HG03103 (cell line): ENCODE measurements around the gene AUP1.
A peak's percentile ranks its signal among the peaks of the same experiment; 100 is the strongest.
"Not testable (repeated sequence)": the region's sequence is repeated elsewhere in the genome, so short reads cannot be mapped to it uniquely, and the experiment has no call there.

ENCODE experiments used
- ATAC-seq: cut with Tn5 transposase; IDR thresholded peaks from one replicate; pipeline ENCODE4 v1.9.1; 2021; ENCODE audit warnings: low read depth; ENCODE audit not compliant: unreplicated experiment

The AUP1 gene

GRCh38 chr2:74500578-74500946 is 28.9 kb downstream of the AUP1 start:
- no peak for ATAC-seq

GRCh38 chr2:74499940-74500577 is 29.4 kb downstream of the AUP1 start:
- ATAC-seq, result no peak

DNA sequence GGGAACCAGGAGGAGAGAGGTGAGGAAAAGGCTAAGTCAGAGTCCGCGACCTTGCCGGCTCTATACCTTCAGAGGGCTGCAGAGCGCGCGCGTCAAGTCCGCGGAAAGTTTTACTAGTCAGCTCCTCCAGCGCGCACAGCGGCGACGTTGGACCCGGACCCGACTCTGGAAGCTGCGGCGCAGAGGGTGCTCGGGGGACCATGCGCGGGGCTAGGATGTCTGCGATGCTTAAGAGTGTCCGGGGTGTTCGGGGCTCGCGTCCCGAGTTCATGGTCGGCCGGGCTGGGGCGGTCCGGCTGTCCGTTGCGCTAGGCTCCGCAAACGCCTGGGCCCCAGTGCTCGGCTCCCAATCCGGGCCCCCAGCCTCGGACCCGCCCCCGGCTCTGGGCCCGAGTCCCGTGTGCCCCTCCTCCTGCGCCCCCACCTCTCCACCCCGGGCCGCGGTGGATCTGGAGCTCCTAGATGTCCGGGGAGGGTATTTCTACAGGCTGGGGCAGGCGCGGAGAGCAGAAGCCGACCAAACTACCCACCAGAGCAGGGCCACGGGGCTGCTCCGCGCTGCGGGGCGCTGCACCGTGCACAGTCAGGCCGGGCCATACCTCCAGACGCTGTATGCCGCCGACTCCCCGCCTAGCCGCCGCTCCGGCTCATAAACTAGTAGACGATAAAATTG is 30.1 kb downstream of the AUP1 start, which contains the start of gene LBX2:
Gene LBX2 (minus strand): TSS at position 337 of the 673 bp plus-strand sequence. CDS start 66 bp downstream, at position 271.
- no peak for ATAC-seq

GRCh38 chr2:74498500-74499266 is 30.8 kb downstream of the AUP1 start:
- no peak for ATAC-seq

DNA sequence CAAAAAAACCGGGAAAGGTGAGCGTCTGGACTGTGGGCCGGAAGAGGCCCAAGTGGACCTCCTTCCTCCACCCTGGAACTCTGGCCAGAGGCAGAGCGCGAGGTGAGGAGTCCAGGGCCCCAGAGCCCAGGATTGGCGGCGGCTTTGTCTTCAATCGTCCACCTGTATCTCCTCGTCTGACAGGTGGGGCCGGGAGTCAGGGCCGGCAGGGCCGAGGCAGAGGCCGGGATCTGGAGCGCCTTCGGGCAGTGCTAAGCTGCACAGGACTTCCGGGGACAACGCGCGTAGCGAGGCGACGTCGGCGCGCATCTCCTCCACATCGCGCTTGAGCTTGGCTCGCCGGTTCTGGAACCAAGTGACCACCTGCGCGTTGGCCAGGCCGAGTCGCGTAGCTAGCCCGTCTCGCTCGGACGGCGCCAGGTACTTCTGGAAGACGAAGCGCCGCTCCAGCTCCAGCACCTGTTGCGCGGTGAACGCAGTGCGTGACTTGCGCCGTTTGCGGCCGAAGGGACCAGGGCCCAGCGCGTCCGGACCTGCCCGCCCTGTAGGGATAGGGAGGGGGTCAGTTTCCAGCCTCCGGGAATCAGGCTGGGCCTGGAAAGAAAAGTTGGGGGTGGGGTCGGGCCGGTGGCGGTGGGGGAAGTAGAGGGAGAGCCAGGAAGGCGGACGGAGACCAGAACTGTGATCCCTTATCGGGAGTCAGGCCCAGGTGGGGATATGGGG is 31.6 kb downstream of the AUP1 start:
- no peak for ATAC-seq

- ATAC-seq, result no peak
These were observed 32.3 kb downstream of the AUP1 start for GRCh38 chr2:74496997-74497776.

- ATAC-seq, result no peak
These were observed 34.1 kb downstream of the AUP1 start for GRCh38 chr2:74495440-74495839.

DNA sequence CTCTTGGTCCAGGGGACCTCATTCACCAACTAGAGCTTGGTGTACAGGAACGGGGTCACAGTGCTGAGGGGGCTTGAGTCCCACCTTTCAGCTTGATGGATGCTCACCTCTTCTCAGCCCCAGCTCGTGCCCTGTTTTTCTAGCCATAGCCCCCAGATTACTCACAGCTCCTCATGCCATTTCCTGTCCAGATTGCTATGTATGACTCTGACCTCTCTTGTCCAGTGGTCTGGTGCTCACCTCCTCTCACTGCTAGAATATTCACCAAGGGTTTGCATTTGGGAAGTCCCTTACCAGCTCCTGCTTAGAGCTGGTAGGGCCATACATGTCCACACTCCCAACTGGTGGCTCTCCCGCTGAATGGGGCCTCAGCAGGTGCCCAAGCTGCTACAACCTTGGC is 36.0 kb downstream of the AUP1 start:
- no peak for ATAC-seq

DNA sequence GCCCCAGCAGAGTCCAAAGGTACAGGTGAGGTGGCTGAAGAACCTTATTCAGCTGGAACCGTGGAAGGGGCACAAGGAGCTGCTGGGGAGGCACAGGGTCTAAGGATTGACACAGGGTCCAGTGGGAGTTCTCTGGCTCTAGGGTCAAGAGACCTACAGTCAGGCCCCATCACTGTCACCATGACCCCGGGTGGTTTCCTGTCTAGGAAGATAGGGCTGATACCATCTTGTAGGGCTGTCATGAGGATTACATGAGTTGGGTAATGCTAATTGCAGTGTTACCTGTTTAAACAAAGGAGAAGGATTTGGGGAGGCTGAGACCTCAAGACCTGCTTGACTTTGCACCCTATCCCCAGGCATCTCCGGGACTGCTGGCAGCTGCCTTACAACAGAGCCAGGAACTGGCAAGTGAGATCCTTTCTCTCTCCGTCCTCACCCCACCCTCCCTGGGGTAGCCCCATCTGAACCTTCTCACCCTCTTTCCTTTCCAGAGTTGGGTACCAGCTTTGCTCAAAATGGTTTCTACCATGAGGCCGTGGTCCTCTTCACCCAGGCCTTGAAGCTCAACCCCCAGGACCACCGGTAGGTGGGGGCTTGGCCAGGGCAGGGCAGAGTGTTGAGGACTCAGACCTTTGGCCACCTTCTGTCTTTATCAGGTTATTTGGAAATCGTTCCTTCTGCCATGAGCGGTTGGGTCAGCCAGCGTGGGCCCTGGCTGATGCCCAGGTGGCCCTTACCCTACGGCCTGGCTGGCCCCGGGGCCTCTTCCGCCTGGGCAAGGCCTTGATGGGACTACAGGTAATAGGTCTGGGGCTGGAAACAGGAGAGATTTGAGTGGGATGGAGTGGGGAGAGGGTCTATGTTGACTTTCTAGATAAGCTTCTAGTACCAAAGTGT is 37.6 kb downstream of the AUP1 start:
- no peak for ATAC-seq

DNA sequence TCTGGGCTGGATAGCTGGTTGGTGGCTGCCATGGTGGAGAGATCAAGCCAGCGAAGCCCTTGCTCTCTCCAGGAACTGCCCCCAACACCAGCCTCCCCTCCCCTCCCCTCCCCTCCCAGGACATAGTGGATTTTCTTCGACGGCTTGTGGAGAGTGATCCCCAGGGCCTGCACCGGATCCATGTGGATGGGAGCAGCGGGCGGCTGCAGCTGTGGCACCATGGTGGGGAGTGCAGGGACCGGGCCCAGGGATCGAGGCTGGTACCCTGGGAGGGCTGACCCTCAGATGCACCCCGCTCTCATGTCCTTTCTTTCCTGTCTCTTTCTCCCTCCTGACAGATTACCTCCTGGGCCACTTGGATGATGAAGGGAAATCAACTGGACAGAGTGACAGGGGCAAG is 39.6 kb downstream of the AUP1 start:
- no peak for ATAC-seq

DNA sequence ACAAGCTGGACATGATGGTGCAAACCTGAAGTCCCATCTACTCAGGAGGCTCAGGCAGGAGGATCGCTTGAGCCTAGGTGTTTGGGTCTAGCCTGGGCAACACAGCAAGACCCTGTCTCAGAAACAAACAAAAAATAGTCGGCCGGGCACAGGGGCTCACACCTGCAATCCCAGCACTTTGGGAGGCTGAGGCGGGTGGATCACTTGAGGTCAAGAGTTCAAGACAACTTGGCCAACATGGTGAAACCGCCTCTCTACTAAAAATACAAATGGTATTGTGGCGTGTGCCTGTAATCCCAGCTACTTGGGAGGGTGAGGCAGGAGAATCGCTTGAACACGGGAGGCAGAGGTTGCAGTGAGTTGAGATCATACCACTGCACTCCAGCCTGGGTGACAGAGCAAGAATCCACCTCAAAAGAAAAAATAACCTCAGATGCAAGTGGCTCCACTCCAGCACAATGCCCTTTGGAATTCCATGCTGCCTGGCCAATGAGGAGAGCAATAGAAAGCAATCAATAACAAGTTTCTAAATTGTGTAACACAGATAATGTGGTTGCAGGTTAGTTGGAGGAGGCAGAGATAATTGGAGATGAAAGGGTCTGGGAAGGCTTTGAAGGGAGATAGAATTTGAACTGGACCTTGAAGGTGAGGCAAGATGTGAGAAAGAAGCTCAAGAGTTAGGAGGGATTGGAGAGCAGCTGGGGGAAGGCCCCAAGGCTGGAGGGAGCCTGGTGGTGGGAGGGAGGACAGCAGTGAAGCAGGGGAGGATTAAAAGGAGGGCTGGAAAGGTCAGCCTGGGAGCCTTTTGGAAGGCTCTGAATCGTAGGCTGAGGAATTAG is 40.6 kb downstream of the AUP1 start:
- no peak for ATAC-seq

GRCh38 chr2:74486141-74486540 is 43.4 kb downstream of the AUP1 start:
- no peak for ATAC-seq

- ATAC-seq, result not testable (repeated sequence)
These were observed 45.8 kb downstream of the AUP1 start for GRCh38 chr2:74483675-74484164.

DNA sequence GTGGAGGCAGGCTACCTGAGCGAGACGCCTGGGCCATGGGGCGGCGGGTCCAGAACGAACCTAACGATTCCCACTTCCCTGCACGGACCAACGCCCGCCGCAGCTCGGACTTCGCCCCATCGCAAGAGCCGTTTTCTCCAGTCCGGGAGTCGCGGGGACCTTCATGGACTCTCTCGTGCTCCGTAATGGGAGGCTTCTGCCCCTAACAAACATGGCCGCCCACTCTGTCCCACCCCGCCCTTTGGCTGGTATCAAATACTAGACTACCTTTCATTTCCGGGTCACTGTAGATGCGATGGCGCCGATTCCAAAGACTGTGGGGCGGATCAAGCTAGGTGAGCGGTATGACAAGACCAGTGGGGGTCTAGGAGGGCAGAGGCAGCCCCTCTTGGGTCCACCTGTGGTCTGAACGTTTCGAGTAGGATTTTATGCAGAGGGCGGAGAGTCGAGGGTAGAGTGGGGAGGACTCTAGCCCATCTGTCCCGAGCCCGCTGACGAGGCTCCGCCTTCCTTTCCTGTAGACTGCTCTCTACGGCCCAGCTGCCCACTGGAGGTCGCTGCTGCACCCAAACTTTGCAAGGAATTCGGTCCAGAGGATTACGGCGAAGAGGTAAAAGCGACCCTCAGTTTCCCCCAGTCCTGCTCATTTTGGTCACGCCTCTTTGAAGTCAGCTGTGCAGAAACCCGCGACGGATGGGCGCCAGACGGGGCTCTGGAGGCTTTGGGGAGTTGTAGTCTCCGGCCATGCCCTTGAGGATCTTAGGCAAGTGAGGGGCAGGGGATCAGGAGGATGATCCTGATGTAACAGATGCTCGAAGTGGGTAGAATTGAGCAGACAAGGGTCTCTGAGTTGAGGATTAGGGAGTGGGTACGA is 46.5 kb downstream of the AUP1 start, which contains the start of the genes CCDC142 and TTC31:
Gene CCDC142 (minus strand): TSS at position 198 of the 874 bp plus-strand sequence. CDS start 161 bp downstream, at position 37.
Gene TTC31 (plus strand): TSS at position 281 of the 874 bp plus-strand sequence. CDS start 15 bp downstream, at position 296.
- ATAC-seq, result peak; percentile 77

DNA sequence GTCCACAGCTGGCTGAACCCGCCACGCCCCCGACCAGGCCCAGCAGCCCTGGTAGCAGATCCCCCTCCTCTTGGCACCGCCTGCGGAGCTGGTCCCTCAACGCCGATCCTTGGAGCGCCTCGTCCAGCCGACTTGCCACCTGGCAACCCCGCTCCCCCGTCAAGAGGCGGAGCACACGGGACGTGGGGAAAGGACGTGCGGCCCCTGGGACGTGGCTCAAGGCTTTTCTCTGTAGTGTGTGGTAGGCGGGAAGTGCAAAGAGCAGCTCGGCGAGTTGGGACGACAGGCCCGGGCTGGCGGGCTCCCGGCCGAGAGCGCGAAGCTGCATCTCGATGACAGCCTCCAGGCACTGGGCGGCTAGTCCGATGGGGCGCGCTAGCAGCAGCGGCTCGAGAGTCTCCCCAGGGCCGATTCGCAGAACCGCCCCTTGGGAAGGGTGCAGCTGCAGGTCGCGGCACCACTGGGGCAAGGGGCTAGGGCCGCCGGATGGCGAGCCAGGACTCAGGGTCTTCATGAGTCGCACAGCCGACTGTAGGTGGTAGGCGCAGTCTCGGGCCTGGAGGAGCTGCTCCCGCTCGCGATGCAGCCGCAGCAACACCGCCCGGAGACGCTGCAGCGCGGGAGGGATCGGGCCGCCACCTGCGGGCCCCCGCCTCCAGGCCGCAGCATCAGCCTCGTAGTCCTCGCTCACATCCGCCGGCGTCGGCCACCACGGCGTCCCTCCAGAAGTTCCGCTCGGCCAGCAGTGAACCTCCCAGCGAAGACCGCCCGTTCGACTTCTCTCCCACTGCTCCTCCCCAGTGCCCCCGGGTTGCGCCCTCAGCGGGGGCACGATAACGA is 47.3 kb downstream of the AUP1 start:
- ATAC-seq, result peak; percentile 36

DNA sequence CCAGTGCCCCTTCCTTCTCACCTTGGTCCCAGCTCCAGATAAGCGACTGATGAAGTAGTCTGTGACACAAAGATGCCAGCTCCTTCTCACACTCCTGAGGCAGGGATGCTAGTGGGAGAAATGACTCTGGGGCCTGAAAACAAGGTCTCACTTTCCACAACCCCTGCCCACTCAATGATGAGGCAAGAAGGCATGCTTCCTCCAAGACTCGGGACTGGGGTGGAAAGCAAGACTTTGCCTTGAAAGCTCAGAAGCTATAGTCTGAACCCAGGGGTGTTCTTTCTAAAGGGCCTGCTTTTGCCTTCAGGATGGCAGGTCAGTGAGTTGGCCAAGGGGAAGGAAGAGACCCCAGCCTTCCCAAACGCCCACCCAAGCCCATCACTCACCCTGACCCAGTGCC is 48.1 kb downstream of the AUP1 start:
- no peak for ATAC-seq
